SK-N-SH treated with all-trans-retinoic acid at 6 μM for 48 hours (cell line): ENCODE results near the gene C1QTNF9.

Source experiments
- ATAC-seq: fragments of 200-7000 bp; cut with Tn5 transposase; 3 replicates; pipeline ENCODE4 v1.9.1; 2020; ENCODE audit warnings: mild to moderate bottlenecking, moderate library complexity
- ARNTL ChIP-seq: fragments of 450-650 bp; formaldehyde crosslinking; IDR thresholded peaks from 2 replicates; pipeline ENCODE4 v1.5.0; 2020; ENCODE audit warnings: low read depth, mild to moderate bottlenecking, moderate library complexity, borderline replicate concordance
- BACH2 ChIP-seq: fragments of 250-450 bp; sonication (Bioruptor Pico); IDR thresholded peaks from 2 replicates; pipeline ENCODE4 v1.9.0; 2021; ENCODE audit warnings: mild to moderate bottlenecking, borderline replicate concordance
- CSDC2 ChIP-seq: fragments of 250-450 bp; sonication (Bioruptor Pico); IDR thresholded peaks from 2 replicates; pipeline ENCODE4 v1.5.0; 2020; ENCODE audit warnings: mild to moderate bottlenecking, moderate library complexity
- ESRRG ChIP-seq: fragments of 250-450 bp; sonication (Bioruptor Pico); IDR thresholded peaks from 2 replicates; pipeline ENCODE4 v1.6.1; 2021; ENCODE audit warnings: mild to moderate bottlenecking
- GLIS3 ChIP-seq: fragments of 250-450 bp; sonication (Bioruptor Pico); IDR thresholded peaks from 2 replicates; pipeline ENCODE4 v1.5.0; 2020; ENCODE audit warnings: mild to moderate bottlenecking, moderate library complexity
- ISL1 ChIP-seq: fragments of 250-450 bp; sonication (Bioruptor Pico); IDR thresholded peaks from 2 replicates; pipeline ENCODE4 v2.1.2; 2022; ENCODE audit warnings: mild to moderate bottlenecking, moderate library complexity
- OSR1 ChIP-seq: fragments of 250-450 bp; sonication (Bioruptor Pico); IDR thresholded peaks from 2 replicates; pipeline ENCODE4 v1.8.0; 2022; ENCODE audit warnings: moderate library complexity, mild to moderate bottlenecking, inconsistent platforms
- PPARA ChIP-seq: fragments of 250-450 bp; sonication (Bioruptor Pico); IDR thresholded peaks from 2 replicates; pipeline ENCODE4 v1.5.0; 2020; ENCODE audit warnings: mild to moderate bottlenecking, borderline replicate concordance
- RARB ChIP-seq: fragments of 250-450 bp; sonication (Bioruptor Pico); IDR thresholded peaks from 2 replicates; pipeline ENCODE4 v1.8.0; 2021; ENCODE audit warnings: mild to moderate bottlenecking, moderate library complexity
- SNAI2 ChIP-seq: fragments of 250-450 bp; sonication (Bioruptor Pico); IDR thresholded peaks from 2 replicates; pipeline ENCODE4 v1.5.0; 2020; ENCODE audit warnings: mild to moderate bottlenecking, moderate library complexity
- TCF4 ChIP-seq: fragments of 250-450 bp; sonication (Bioruptor Pico); IDR thresholded peaks from 2 replicates; pipeline ENCODE4 v1.8.0; 2021; ENCODE audit warnings: mild to moderate bottlenecking, moderate library complexity, borderline replicate concordance
- TOX ChIP-seq: fragments of 250-450 bp; sonication (Bioruptor Pico); IDR thresholded peaks from 2 replicates; pipeline ENCODE4 v1.8.0; 2021; ENCODE audit warnings: mild to moderate bottlenecking, moderate library complexity, borderline replicate concordance
- ZC3H10 ChIP-seq: fragments of 250-450 bp; sonication (Bioruptor Pico); IDR thresholded peaks from 2 replicates; pipeline ENCODE4 v1.5.1; 2021; ENCODE audit warnings: mild to moderate bottlenecking, moderate library complexity
- ZFP3 ChIP-seq: fragments of 250-450 bp; sonication (Bioruptor Pico); IDR thresholded peaks from 2 replicates; pipeline ENCODE4 v1.5.0; 2020; ENCODE audit warnings: mild to moderate bottlenecking, moderate library complexity
- ZFP30 ChIP-seq: fragments of 450-650 bp; formaldehyde crosslinking; IDR thresholded peaks from 2 replicates; pipeline ENCODE4 v1.5.0; 2022; ENCODE audit warnings: mild to moderate bottlenecking, moderate library complexity
- ZNF565 ChIP-seq: fragments of 450-650 bp; formaldehyde crosslinking; conservative IDR thresholded peaks from 2 replicates; pipeline ENCODE4 v1.5.0; 2020; ENCODE audit warnings: low read depth, mild to moderate bottlenecking, moderate library complexity
- ZNF70 ChIP-seq: fragments of 450-650 bp; formaldehyde crosslinking; IDR thresholded peaks from 2 replicates; pipeline ENCODE4 v1.5.0; 2020; ENCODE audit warnings: mild to moderate bottlenecking, moderate library complexity
- ZNF8 ChIP-seq: fragments of 450-650 bp; formaldehyde crosslinking; IDR thresholded peaks from 2 replicates; pipeline ENCODE4 v1.5.0; 2020; ENCODE audit warnings: mild to moderate bottlenecking, moderate library complexity
- TF ChIP-seq, protein P1 (sequence below): fragments of 250-450 bp; sonication (Bioruptor Pico); IDR thresholded peaks from 2 replicates; pipeline ENCODE4 v1.5.1; 2020; ENCODE audit warnings: low read depth, mild to moderate bottlenecking, moderate library complexity
- TF ChIP-seq, protein P2 (sequence below): fragments of 250-450 bp; sonication (Bioruptor Pico); IDR thresholded peaks from 2 replicates; pipeline ENCODE4 v1.5.1; 2021; ENCODE audit warnings: mild to moderate bottlenecking, moderate library complexity
- TF ChIP-seq, protein P3 (sequence below): fragments of 250-450 bp; sonication (Bioruptor Pico); IDR thresholded peaks from 2 replicates; pipeline ENCODE4 v1.5.0; 2020; ENCODE audit warnings: mild to moderate bottlenecking, moderate library complexity
- TF ChIP-seq, protein P4 (sequence below): fragments of 250-450 bp; sonication (Bioruptor Pico); IDR thresholded peaks from 2 replicates; pipeline ENCODE4 v1.8.0; 2021; ENCODE audit warnings: low read depth, mild to moderate bottlenecking, moderate library complexity, borderline replicate concordance
- TF ChIP-seq, protein P5 (sequence below): fragments of 250-450 bp; sonication (Bioruptor Pico); IDR thresholded peaks from 2 replicates; pipeline ENCODE4 v1.8.0; 2020; ENCODE audit warnings: mild to moderate bottlenecking, moderate library complexity, borderline replicate concordance

Gene C1QTNF9

DNA sequence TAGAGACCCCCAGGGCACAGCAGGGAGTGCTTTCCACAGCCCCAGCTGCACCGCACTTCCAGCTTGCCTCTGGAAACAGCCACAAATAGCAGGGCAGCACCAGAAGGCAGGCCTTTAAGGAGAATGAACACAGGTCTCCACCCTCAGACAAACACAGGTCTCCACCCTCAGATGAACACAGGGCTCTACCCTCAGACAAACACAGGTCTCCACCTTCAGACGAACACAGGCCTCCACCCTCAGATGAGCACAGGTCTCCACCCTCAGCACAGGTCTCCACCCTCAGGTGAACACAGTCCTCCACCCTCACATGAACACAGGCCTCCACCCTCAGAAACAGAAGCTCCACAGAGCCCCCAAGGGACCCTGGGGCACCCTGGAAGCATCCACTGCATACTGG is 51.7 kb downstream of the C1QTNF9 start:
- TF ChIP-seq ISL1: no peak
- TF ChIP-seq TCF4 (CRISPR knock-in tag): no peak
- no peak for TF ChIP-seq SNAI2
- no peak for TF ChIP-seq ZNF8 (CRISPR knock-in tag)
- TF ChIP-seq ZC3H10 (CRISPR knock-in tag): no peak
- no peak for TF ChIP-seq PPARA (CRISPR knock-in tag)
- no peak for TF ChIP-seq ZFP30 (CRISPR knock-in tag)
- TF ChIP-seq, protein P1, sequence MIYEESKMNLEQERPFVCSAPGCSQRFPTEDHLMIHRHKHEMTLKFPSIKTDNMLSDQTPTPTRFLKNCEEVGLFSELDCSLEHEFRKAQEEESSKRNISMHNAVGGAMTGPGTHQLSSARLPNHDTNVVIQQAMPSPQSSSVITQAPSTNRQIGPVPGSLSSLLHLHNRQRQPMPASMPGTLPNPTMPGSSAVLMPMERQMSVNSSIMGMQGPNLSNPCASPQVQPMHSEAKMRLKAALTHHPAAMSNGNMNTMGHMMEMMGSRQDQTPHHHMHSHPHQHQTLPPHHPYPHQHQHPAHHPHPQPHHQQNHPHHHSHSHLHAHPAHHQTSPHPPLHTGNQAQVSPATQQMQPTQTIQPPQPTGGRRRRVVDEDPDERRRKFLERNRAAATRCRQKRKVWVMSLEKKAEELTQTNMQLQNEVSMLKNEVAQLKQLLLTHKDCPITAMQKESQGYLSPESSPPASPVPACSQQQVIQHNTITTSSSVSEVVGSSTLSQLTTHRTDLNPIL (CRISPR knock-in tag): no peak
- TF ChIP-seq ZNF565: no peak
- TF ChIP-seq RARB (CRISPR knock-in tag): no peak
- TF ChIP-seq, all 23 proteins: peak for 0
- no peak for ATAC-seq

DNA sequence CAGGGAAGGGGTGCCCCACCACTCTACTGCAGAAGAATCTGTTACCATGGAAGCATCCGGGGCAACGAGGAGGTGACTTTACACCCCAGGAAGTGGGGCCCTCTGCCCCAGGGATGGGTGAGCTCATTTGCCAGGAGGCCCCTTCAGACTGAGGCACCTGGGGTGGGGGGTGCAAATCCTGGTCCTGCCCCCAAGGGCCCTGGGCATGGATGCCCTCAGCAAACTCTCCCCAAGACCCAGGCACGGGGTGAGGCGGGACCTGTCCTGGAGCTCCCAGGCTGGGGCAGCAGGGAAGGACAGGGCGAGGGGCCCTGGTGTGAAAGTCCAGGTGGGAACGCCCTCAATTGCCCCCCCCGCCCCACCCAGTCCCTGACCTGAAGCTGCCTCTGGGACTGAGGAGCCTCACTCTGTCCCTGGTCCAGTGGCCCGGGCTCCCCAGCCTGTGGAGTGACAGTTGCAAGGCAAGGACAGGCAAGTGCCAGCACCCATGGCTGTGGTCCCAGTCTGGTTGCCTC is 52.5 kb downstream of the C1QTNF9 start:
- ATAC-seq: no peak
- TF ChIP-seq ZNF8 (CRISPR knock-in tag): no peak
- TF ChIP-seq PPARA (CRISPR knock-in tag): no peak
- TF ChIP-seq ZNF565: no peak
- TF ChIP-seq, protein P2, sequence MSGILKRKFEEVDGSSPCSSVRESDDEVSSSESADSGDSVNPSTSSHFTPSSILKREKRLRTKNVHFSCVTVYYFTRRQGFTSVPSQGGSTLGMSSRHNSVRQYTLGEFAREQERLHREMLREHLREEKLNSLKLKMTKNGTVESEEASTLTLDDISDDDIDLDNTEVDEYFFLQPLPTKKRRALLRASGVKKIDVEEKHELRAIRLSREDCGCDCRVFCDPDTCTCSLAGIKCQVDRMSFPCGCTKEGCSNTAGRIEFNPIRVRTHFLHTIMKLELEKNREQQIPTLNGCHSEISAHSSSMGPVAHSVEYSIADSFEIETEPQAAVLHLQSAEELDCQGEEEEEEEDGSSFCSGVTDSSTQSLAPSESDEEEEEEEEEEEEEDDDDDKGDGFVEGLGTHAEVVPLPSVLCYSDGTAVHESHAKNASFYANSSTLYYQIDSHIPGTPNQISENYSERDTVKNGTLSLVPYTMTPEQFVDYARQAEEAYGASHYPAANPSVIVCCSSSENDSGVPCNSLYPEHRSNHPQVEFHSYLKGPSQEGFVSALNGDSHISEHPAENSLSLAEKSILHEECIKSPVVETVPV (CRISPR knock-in tag): no peak
- TF ChIP-seq, protein P3, sequence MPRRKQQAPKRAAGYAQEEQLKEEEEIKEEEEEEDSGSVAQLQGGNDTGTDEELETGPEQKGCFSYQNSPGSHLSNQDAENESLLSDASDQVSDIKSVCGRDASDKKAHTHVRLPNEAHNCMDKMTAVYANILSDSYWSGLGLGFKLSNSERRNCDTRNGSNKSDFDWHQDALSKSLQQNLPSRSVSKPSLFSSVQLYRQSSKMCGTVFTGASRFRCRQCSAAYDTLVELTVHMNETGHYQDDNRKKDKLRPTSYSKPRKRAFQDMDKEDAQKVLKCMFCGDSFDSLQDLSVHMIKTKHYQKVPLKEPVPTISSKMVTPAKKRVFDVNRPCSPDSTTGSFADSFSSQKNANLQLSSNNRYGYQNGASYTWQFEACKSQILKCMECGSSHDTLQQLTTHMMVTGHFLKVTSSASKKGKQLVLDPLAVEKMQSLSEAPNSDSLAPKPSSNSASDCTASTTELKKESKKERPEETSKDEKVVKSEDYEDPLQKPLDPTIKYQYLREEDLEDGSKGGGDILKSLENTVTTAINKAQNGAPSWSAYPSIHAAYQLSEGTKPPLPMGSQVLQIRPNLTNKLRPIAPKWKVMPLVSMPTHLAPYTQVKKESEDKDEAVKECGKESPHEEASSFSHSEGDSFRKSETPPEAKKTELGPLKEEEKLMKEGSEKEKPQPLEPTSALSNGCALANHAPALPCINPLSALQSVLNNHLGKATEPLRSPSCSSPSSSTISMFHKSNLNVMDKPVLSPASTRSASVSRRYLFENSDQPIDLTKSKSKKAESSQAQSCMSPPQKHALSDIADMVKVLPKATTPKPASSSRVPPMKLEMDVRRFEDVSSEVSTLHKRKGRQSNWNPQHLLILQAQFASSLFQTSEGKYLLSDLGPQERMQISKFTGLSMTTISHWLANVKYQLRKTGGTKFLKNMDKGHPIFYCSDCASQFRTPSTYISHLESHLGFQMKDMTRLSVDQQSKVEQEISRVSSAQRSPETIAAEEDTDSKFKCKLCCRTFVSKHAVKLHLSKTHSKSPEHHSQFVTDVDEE (CRISPR knock-in tag): no peak
- TF ChIP-seq TOX: no peak
- no peak for TF ChIP-seq ZFP3
- no peak for TF ChIP-seq TCF4 (CRISPR knock-in tag)
- no peak for TF ChIP-seq SNAI2
- TF ChIP-seq ISL1: no peak
- no peak for TF ChIP-seq ARNTL (CRISPR knock-in tag)
- no peak for TF ChIP-seq CSDC2 (CRISPR knock-in tag)

DNA sequence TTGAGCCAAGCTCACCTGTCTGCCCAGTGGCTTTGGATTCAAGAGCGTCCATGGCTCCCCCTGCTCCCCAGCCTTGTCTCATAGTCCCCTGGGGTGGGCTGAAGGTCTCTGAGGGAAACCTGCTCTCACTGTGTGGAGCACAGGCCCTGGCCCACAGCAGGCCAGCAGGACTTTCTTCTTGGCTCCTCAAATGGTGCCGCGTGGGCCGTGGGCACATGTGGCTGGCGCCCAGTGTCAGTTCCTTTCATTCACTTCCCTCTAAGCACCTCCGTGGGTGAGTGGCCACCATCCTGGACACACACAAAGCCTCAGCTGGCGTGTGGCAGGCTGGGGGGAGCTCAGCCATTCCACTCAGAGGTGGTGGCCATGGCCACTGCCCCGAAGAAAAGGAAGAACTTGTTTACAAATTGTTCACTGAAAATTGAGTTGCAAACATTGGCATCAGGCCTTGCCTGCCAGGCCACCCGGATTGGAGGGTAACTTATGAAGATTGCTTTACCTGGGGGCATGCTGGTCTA is 53.1 kb downstream of the C1QTNF9 start:
- no peak for TF ChIP-seq RARB (CRISPR knock-in tag)
- TF ChIP-seq, protein P4, sequence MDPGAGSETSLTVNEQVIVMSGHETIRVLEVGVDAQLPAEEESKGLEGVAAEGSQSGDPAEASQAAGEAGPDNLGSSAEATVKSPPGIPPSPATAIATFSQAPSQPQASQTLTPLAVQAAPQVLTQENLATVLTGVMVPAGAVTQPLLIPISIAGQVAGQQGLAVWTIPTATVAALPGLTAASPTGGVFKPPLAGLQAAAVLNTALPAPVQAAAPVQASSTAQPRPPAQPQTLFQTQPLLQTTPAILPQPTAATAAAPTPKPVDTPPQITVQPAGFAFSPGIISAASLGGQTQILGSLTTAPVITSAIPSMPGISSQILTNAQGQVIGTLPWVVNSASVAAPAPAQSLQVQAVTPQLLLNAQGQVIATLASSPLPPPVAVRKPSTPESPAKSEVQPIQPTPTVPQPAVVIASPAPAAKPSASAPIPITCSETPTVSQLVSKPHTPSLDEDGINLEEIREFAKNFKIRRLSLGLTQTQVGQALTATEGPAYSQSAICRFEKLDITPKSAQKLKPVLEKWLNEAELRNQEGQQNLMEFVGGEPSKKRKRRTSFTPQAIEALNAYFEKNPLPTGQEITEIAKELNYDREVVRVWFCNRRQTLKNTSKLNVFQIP: no peak
- TF ChIP-seq OSR1: no peak
- no peak for TF ChIP-seq SNAI2
- no peak for TF ChIP-seq PPARA (CRISPR knock-in tag)
- no peak for TF ChIP-seq ISL1
- no peak for TF ChIP-seq ZNF70 (CRISPR knock-in tag)
- TF ChIP-seq, protein P3 (CRISPR knock-in tag): no peak
- TF ChIP-seq ESRRG (CRISPR knock-in tag): no peak
- no peak for TF ChIP-seq CSDC2 (CRISPR knock-in tag)
- TF ChIP-seq, protein P1 (CRISPR knock-in tag): no peak
- no peak for TF ChIP-seq TCF4 (CRISPR knock-in tag)
- TF ChIP-seq ARNTL (CRISPR knock-in tag): no peak
- TF ChIP-seq, protein P5, sequence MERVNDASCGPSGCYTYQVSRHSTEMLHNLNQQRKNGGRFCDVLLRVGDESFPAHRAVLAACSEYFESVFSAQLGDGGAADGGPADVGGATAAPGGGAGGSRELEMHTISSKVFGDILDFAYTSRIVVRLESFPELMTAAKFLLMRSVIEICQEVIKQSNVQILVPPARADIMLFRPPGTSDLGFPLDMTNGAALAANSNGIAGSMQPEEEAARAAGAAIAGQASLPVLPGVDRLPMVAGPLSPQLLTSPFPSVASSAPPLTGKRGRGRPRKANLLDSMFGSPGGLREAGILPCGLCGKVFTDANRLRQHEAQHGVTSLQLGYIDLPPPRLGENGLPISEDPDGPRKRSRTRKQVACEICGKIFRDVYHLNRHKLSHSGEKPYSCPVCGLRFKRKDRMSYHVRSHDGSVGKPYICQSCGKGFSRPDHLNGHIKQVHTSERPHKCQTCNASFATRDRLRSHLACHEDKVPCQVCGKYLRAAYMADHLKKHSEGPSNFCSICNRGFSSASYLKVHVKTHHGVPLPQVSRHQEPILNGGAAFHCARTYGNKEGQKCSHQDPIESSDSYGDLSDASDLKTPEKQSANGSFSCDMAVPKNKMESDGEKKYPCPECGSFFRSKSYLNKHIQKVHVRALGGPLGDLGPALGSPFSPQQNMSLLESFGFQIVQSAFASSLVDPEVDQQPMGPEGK (CRISPR knock-in tag): no peak
- TF ChIP-seq BACH2 (CRISPR knock-in tag): no peak
- TF ChIP-seq GLIS3 (CRISPR knock-in tag): no peak
- ATAC-seq: no peak
